Ishikawa (cell line): ENCODE data around the gene RNPEPL1.

ENCODE experiments used
- CEBPB ChIP-seq: IDR thresholded peaks from 2 replicates; pipeline ENCODE4 v1.6.1; 2012
- CREB1 ChIP-seq: IDR thresholded peaks from 2 replicates; pipeline ENCODE4 v1.6.1; 2012; ENCODE audit warnings: low read depth
- EGR1 ChIP-seq: IDR thresholded peaks from 2 replicates; pipeline ENCODE4 v1.6.1; 2012
- EP300 ChIP-seq: IDR thresholded peaks from 2 replicates; pipeline ENCODE4 v1.6.1; 2012; ENCODE audit warnings: borderline replicate concordance
- FOXM1 ChIP-seq: IDR thresholded peaks from 2 replicates; pipeline ENCODE4 v1.6.1; 2012; ENCODE audit warnings: low read depth, borderline replicate concordance
- NFIC ChIP-seq: IDR thresholded peaks from 2 replicates; pipeline ENCODE4 v1.6.1; 2012
- RAD21 ChIP-seq: IDR thresholded peaks from 2 replicates; pipeline ENCODE4 v1.6.1; 2012; ENCODE audit warnings: low read depth
- REST ChIP-seq: IDR thresholded peaks from 2 replicates; pipeline ENCODE4 v1.6.1; 2012; ENCODE audit warnings: low read depth, mild to moderate bottlenecking
- TAF1 ChIP-seq: IDR thresholded peaks from 2 replicates; pipeline ENCODE4 v1.6.1; 2012; ENCODE audit warnings: low read depth, mild to moderate bottlenecking
- TCF12 ChIP-seq: IDR thresholded peaks from 2 replicates; pipeline ENCODE4 v1.6.1; 2012; ENCODE audit warnings: low read depth
- TEAD4 ChIP-seq: IDR thresholded peaks from 2 replicates; pipeline ENCODE4 v1.6.1; 2012
- YY1 ChIP-seq: IDR thresholded peaks from 2 replicates; pipeline ENCODE4 v1.6.1; 2012; ENCODE audit warnings: low read depth
- ZBTB7A ChIP-seq: IDR thresholded peaks from 2 replicates; pipeline ENCODE4 v1.6.1; 2012; ENCODE audit warnings: low read depth
- TF ChIP-seq, protein P1 (sequence below): IDR thresholded peaks from 2 replicates; pipeline ENCODE4 v1.6.1; 2012
- TF ChIP-seq, protein P2 (sequence below): IDR thresholded peaks from 2 replicates; pipeline ENCODE4 v1.6.1; 2012

The RNPEPL1 gene

GRCh38 chr2:240591226-240591625 lies 22.9 kb downstream of the RNPEPL1 start:
- TF ChIP-seq CEBPB (no peak), YY1 (no peak), RAD21 (no peak), CREB1 (no peak), EGR1 (no peak), REST (no peak), TEAD4 (no peak), FOXM1 (no peak), ZBTB7A (no peak), NFIC (no peak), EP300 (no peak), TAF1 (no peak), TCF12 (no peak)
- TF ChIP-seq, protein P1, sequence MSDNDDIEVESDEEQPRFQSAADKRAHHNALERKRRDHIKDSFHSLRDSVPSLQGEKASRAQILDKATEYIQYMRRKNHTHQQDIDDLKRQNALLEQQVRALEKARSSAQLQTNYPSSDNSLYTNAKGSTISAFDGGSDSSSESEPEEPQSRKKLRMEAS: no peak
- TF ChIP-seq, protein P2, sequence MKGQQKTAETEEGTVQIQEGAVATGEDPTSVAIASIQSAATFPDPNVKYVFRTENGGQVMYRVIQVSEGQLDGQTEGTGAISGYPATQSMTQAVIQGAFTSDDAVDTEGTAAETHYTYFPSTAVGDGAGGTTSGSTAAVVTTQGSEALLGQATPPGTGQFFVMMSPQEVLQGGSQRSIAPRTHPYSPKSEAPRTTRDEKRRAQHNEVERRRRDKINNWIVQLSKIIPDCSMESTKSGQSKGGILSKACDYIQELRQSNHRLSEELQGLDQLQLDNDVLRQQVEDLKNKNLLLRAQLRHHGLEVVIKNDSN: no peak

DNA sequence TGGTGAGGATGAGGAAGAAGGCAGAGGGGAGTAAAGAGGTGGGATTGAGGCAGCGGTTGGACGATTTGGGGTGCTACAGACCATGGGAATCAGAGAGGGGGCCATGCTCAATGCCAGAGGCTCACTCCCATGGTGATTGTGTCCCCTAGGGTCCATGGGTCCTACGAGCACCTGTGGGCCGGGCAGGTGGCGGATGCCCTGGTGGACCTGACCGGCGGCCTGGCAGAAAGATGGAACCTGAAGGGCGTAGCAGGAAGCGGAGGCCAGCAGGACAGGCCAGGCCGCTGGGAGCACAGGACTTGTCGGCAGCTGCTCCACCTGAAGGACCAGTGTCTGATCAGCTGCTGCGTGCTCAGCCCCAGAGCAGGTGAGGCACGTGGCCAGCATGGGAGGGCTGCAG lies 23.5 kb downstream of the RNPEPL1 start:
- TF ChIP-seq RAD21: no peak
- no peak for TF ChIP-seq TAF1
- no peak for TF ChIP-seq CEBPB
- no peak for TF ChIP-seq CREB1
- TF ChIP-seq, protein P2: no peak
- TF ChIP-seq TCF12: no peak
- TF ChIP-seq EGR1: no peak
- no peak for TF ChIP-seq ZBTB7A
- no peak for TF ChIP-seq TEAD4
- no peak for TF ChIP-seq FOXM1
- TF ChIP-seq EP300: no peak
- no peak for TF ChIP-seq REST
- TF ChIP-seq, protein P1: no peak
- no peak for TF ChIP-seq NFIC
- no peak for TF ChIP-seq YY1

DNA sequence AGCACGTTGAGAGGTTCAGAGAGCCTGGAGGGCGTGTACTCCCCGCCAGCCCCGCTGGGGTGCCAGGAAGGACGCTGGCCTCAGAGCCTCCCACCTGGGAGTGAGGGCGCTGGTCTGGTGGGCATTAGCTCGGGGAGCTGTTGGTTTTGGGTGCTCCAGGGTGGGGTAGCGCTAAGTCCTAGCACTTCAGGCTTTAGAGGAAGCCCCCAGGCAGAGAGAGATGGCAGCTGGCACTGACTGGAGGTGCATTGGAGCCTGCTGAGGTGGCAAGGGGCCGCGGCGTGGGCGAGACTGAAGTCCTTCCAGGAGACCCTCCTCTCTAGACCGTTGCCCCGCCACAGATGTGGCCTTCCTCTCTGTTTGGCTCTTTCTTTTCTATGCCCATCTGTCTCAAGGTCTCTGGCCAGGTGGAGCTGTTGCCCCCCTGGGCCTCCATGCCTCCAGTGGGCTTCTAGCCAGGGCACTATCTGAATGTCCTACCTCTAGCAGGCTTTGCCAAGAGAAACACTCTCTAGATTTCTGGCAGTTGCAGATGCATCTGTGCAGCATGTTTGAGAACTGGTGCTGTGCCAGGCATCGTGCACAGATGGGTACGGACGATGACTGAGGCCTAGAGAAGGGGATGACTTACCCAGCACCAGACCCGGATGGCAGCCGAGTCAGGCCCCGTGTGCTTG lies 24.9 kb downstream of the RNPEPL1 start:
- no peak for TF ChIP-seq RAD21
- TF ChIP-seq CEBPB: no peak
- TF ChIP-seq YY1: no peak
- TF ChIP-seq EP300: no peak
- TF ChIP-seq TEAD4: no peak
- no peak for TF ChIP-seq ZBTB7A
- TF ChIP-seq, protein P2: no peak

DNA sequence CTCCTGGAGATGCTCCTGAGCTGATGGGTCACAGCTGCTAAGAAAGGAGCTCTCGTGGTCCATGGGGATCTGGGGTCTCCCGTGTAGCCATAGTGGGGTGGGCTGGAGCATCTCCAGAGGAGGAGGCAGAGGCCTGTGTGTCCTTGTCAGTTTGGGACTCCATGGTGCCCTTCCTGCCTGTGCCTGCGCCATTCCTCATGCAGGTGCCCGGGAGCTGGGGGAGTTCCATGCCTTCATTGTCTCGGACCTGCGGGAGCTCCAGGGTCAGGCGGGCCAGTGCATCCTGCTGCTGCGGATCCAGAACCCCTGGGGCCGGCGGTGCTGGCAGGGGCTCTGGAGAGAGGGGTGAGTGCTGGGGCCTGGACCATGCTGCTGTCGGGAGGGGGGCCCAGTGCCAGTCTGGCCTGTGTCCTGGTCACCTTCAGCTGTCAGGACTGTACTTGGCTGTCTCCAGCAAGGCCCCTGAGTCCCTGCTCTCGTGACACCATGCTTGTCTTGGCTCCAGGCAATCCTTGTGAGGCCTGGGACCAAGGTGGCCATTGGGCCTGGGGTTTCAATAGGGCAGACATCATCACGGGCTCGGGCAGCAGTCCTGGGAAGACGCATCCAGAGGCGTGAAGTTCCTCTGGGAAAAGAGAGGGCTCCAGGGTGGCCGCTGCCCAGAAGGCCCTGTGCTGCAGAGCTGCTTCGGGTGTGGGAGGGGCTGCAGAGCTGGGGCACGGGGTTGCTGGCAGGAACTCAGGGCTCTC lies 25.6 kb downstream of the RNPEPL1 start:
- TF ChIP-seq ZBTB7A (no peak), CREB1 (no peak), FOXM1 (no peak), EGR1 (no peak), RAD21 (no peak), YY1 (no peak), REST (no peak), NFIC (no peak)
- TF ChIP-seq, protein P2: no peak
- TF ChIP-seq, protein P1: no peak
